GM12878 (cell line): ENCODE results near the gene LMAN2L. TPM values are rescaled to one million over a fixed set of nuclear protein-coding genes. Genes with fewer than 3 reads are reported as not detected.

Experiments
- ATAC-seq: fragments of 200-7000 bp; cut with Tn5 transposase; 3 replicates; pipeline ENCODE4 v1.9.1; 2020; ENCODE audit warnings: mild to moderate bottlenecking, moderate library complexity
- BruUV-seq: library from RNA; stranded (reverse); fragments of 400-500 nt; replicated peaks from 2 replicates; lab custom pipeline; 2021; lab: Mats Ljungman, UMichigan
- CTCF ChIA-PET: fragments of 300-600 bp; sonication (Branson Sonifier 250); formaldehyde crosslinking; extraction: SDS; loops from one replicate; lab custom pipeline; 2021; ENCODE audit warnings: inconsistent platforms; lab: Yijun Ruan, JAX
- POLR2A ChIA-PET: fragments of 350-600 bp; formaldehyde crosslinking; extraction: SDS; loops from one replicate; lab custom pipeline; 2021; ENCODE audit warnings: inconsistent platforms; lab: Charles Lee
- RAD21 ChIA-PET: fragments of 300-600 bp; sonication (Branson Sonifier 250); formaldehyde crosslinking; loops from one replicate; lab custom pipeline; 2023; ENCODE audit warnings: antibody characterized with exemption; ENCODE audit not compliant: unreplicated experiment; lab: Charles Lee
- SMC1A ChIA-PET: fragments of 300-600 bp; sonication (Branson Sonifier 250); formaldehyde crosslinking; loops from one replicate; lab custom pipeline; 2023; ENCODE audit not compliant: unreplicated experiment, uncharacterized antibody; lab: Charles Lee
- DNase-seq: peaks from one replicate; pipeline ENCODE4 v3.0.0-alpha.2; 2011; ENCODE audit warnings: low read depth, low spot score
- FAIRE-seq: peaks from 3 replicates; lab custom pipeline; 2011; peaks lifted over from hg19 to GRCh38; lab: Jason Lieb, UNC
- H2AFZ ChIP-seq: 2 replicates; pipeline ENCODE4 v1.6.0; 2011; ENCODE audit warnings: low read depth, low read length, control low read depth; ENCODE audit not compliant: control insufficient read depth
- H3K27ac ChIP-seq: 2 replicates; pipeline ENCODE4 v1.5.1; 2011; ENCODE audit warnings: control low read depth; ENCODE audit not compliant: control insufficient read depth, insufficient read depth
- H3K27me3 ChIP-seq, 2 experiments: replicated peaks in 1 of 2; 2 replicates each; pipeline versions ENCODE4 v1.6.0 to v1.6.1; 2011; ENCODE audit warnings: low read length in 1 of 2; ENCODE audit not compliant: control insufficient read depth in 2 of 2, insufficient read depth in 2 of 2
- H3K36me3 ChIP-seq, 2 experiments: 2 replicates each; pipeline ENCODE4 v1.5.1; 2011; ENCODE audit warnings: low read length in 1 of 2; ENCODE audit not compliant: control insufficient read depth in 2 of 2, insufficient read depth in 2 of 2
- H3K4me1 ChIP-seq: 2 replicates; pipeline ENCODE4 v1.6.1; 2011; ENCODE audit warnings: mild to moderate bottlenecking, low read length, moderate library complexity, mixed read lengths; ENCODE audit not compliant: control insufficient read depth, insufficient read depth
- H3K4me2 ChIP-seq: 2 replicates; pipeline ENCODE4 v1.6.0; 2011; ENCODE audit warnings: control low read depth; ENCODE audit not compliant: control insufficient read depth, insufficient read depth
- H3K4me3 ChIP-seq: fragments of 200-600 bp; sonication (generic); 2 replicates; pipeline ENCODE4 v1.5.1; 2016
- H3K79me2 ChIP-seq: 2 replicates; pipeline ENCODE4 v1.6.0; 2011; ENCODE audit warnings: low read length; ENCODE audit not compliant: control insufficient read depth, insufficient read depth
- H3K9ac ChIP-seq: 2 replicates; pipeline ENCODE4 v1.8.0; 2011; ENCODE audit warnings: low read length, control low read depth, mixed read lengths; ENCODE audit not compliant: control insufficient read depth, insufficient read depth
- H3K9me3 ChIP-seq: replicated peaks from 3 replicates; pipeline ENCODE4 v1.5.1; 2011; ENCODE audit warnings: mild to moderate bottlenecking, low read length; ENCODE audit not compliant: control insufficient read depth, insufficient read depth
- H4K20me1 ChIP-seq: 2 replicates; pipeline ENCODE4 v1.6.0; 2011; ENCODE audit not compliant: control insufficient read depth, insufficient read depth
- ATF3 ChIP-seq: IDR thresholded peaks from 2 replicates; pipeline ENCODE4 v1.6.1; 2011; ENCODE audit warnings: low read depth, mild to moderate bottlenecking, low read length, moderate library complexity, borderline replicate concordance; ENCODE audit errors: extremely low read depth
- ATF7 ChIP-seq: fragments of 450-650 bp; IDR thresholded peaks from 2 replicates; pipeline ENCODE4 v1.6.1; 2016; ENCODE audit warnings: low read depth, mild to moderate bottlenecking
- BCL11A ChIP-seq: IDR thresholded peaks from 2 replicates; pipeline ENCODE4 v1.6.1; 2011; ENCODE audit warnings: low read depth, low read length
- CBX5 ChIP-seq: sonication (generic); IDR thresholded peaks from 2 replicates; pipeline ENCODE4 v1.6.1; 2016; ENCODE audit warnings: low read depth, moderate library complexity, mild to moderate bottlenecking, inconsistent platforms
- EED ChIP-seq: sonication (generic); IDR thresholded peaks from 2 replicates; pipeline ENCODE4 v1.6.1; 2016; ENCODE audit warnings: antibody characterized with exemption, low read depth
- HCFC1 ChIP-seq: fragments of 150-350 bp; IDR thresholded peaks from 2 replicates; pipeline ENCODE4 v1.6.1; 2014; ENCODE audit warnings: low read length
- IKZF1 ChIP-seq: fragments of 450-650 bp; conservative IDR thresholded peaks from 2 replicates; pipeline ENCODE4 v1.6.1; 2017; ENCODE audit warnings: antibody characterized with exemption, mild to moderate bottlenecking
- MTA3 ChIP-seq: IDR thresholded peaks from 2 replicates; pipeline ENCODE4 v1.6.1; 2012; ENCODE audit warnings: low read length, inconsistent platforms, borderline replicate concordance
- POLR2AphosphoS2 ChIP-seq: IDR thresholded peaks from 2 replicates; pipeline ENCODE4 v1.6.1; 2011; ENCODE audit warnings: low read depth, mild to moderate bottlenecking, low read length, improper control_type of control experiment, moderate library complexity
- SREBF1 ChIP-seq: IDR thresholded peaks from 2 replicates; pipeline ENCODE4 v1.6.1; 2012; ENCODE audit warnings: mild to moderate bottlenecking, low read length
- SREBF2 ChIP-seq: IDR thresholded peaks from 2 replicates; pipeline ENCODE4 v1.6.1; 2012; ENCODE audit warnings: mild to moderate bottlenecking, low read length
- TBL1XR1 ChIP-seq: IDR thresholded peaks from 2 replicates; pipeline ENCODE4 v1.6.1; 2012; ENCODE audit warnings: low read depth, low read length, improper control_type of control experiment
- USF2 ChIP-seq: IDR thresholded peaks from 2 replicates; pipeline ENCODE4 v1.6.1; 2011; ENCODE audit warnings: low read depth, low read length, improper control_type of control experiment, borderline replicate concordance
- YY1 ChIP-seq: IDR thresholded peaks from 2 replicates; pipeline ENCODE4 v1.6.1; 2011; ENCODE audit warnings: low read depth, mild to moderate bottlenecking, low read length
- ZNF207 ChIP-seq: fragments of 450-650 bp; IDR thresholded peaks from 2 replicates; pipeline ENCODE4 v1.6.1; 2014; ENCODE audit warnings: antibody characterized with exemption, mild to moderate bottlenecking, borderline replicate concordance
- ZNF622 ChIP-seq: fragments of 450-650 bp; IDR thresholded peaks from 2 replicates; pipeline ENCODE4 v1.6.1; 2017; ENCODE audit warnings: mild to moderate bottlenecking, inconsistent platforms
- ZNF687 ChIP-seq: fragments of 450-650 bp; IDR thresholded peaks from 2 replicates; pipeline ENCODE4 v1.6.1; 2017; ENCODE audit warnings: mild to moderate bottlenecking, moderate library complexity
- WGBS: methylation state at CpG from one replicate; pipeline ENCODE4 v1.1.6; 2016; ENCODE audit warnings: low lambda C conversion rate; ENCODE audit not compliant: insufficient replicate concordance, insufficient coverage; ENCODE audit errors: missing lambda C conversion rate; 5-methylcytosine and 5-hydroxymethylcytosine counted together
- in situ Hi-C: fragments of 300-500 bp; cut with MboI; formaldehyde crosslinking; loops from 9 replicates; pipeline ENCODE4 v1.14.3; 2018; ENCODE audit warnings: mixed read lengths
- intact Hi-C: fragments of 100-400 bp; cut with micrococcal nuclease; formaldehyde crosslinking; loops from one replicate; pipeline ENCODE4 v1.14.2; 2022; ENCODE audit not compliant: unreplicated experiment
- polyA plus RNA-seq, 11 experiments: library from polyadenylated mRNA; depleted of rRNA in 4 of 11; unstranded in 6 of 11; stranded (reverse) in 5 of 11; fragments of >200 nt; fragmentation: Nextera tagmentation in 4 of 11; fragmentation: Illumina TruSeq in 1 of 11; extraction: Ambion mirVana in 4 of 11; extraction: Trizol in 1 of 11; gene quantifications; 1 replicate in 1 of 11; 2 replicates in 10 of 11; pipeline versions ENCODE4 v1.2.1 to v1.2.3, GENCODE V29; 2011 to 2016; ENCODE audit warnings: inconsistent platforms in 2 of 11, missing spikeins in 2 of 11, low read depth in 1 of 11
- total RNA-seq, 4 experiments: library from RNA; depleted of rRNA in 3 of 4; stranded (reverse); fragments of >200 nt in 3 of 4; fragmentation: Illumina TruSeq in 1 of 4; extraction: Trizol in 1 of 4; gene quantifications; 2 replicates each; pipeline versions ENCODE4 v1.2.1 to v1.2.3, GENCODE V29; 2013 to 2021

The LMAN2L gene
- total and polyA plus RNA-seq, 10 of the 15 experiments (the other 5 are each of a cell fraction or from before 2014, with no cell fraction given), result 5.7 to 16.3 (median 10.7) TPM

- TF ChIP-seq ZNF687, result no peak
- TF ChIP-seq, all 136 proteins: peak for 0
These were observed 77.5 kb downstream of the LMAN2L start (continued) for GRCh38 chr2:96662360-96662759.

- H3K27ac ChIP-seq, result no peak overlapping the region
- H3K4me3 ChIP-seq, result no peak overlapping the region
- TF ChIP-seq ATF3, result no peak
- no peak for TF ChIP-seq USF2
- TF ChIP-seq IKZF1, result no peak
- no peak for TF ChIP-seq EED
- no peak for TF ChIP-seq MTA3
- no peak for TF ChIP-seq YY1
- TF ChIP-seq TBL1XR1, result no peak
- TF ChIP-seq ZNF207, result no peak
- TF ChIP-seq HCFC1, result no peak
- no peak for TF ChIP-seq CBX5
- no peak for TF ChIP-seq POLR2AphosphoS2
- TF ChIP-seq BCL11A, result no peak
- TF ChIP-seq SREBF2, result no peak
- no peak for TF ChIP-seq ATF7
- TF ChIP-seq SREBF1, result no peak
- TF ChIP-seq ZNF622, result no peak
- CTCF ChIA-PET, result no interaction called here
- H3K27me3 ChIP-seq, result 0 out of 4 replicates have a peak, but pooled peaks cover 0 to 2% of the 10 kb centered on the region in 2 experiments
- POLR2A ChIA-PET, result no interaction called here
- WGBS, result 68% methylated on average over 6 of the region's 6 CpGs
- in situ Hi-C loops (no loop called here), intact Hi-C loops (no loop called here)
- no peaks in the 10 kb centered on the region for H3K79me2 ChIP-seq
- no peaks in the 10 kb centered on the region for H3K9me3 ChIP-seq
- H3K9ac ChIP-seq, result no peak overlapping the region
- H3K36me3 ChIP-seq, result no peaks in the 10 kb centered on the region
- RAD21 ChIA-PET, result no interaction called here
- no peaks in the 10 kb centered on the region for H3K4me1 ChIP-seq
- no TSS peak for BruUV-seq
- ATAC-seq (no peak), DNase-seq (no peak), FAIRE-seq (no peak)
- H2AFZ ChIP-seq, result no peak overlapping the region
- H3K4me2 ChIP-seq, result no peak overlapping the region
- SMC1A ChIA-PET, result no interaction called here
- no peaks in the 10 kb centered on the region for H4K20me1 ChIP-seq
These were observed 78.5 kb downstream of the LMAN2L start for GRCh38 chr2:96661324-96661723.
